BLaER1 treated with 17β-estradiol and CSF1 and Interleukin-3, amounts not matched to agents 10 nM and 100 nM (cell line): ENCODE results near the gene GPATCH2.
"Not testable (repeated sequence)": the region's sequence is repeated elsewhere in the genome, so short reads cannot be mapped to it uniquely, and the experiment has no call there.

Source experiments
- H3K27ac ChIP-seq, 11 experiments: shearing (Covaris generic); formaldehyde crosslinking; 2 replicates each; pipeline ENCODE4 v1.8.1; 2022
- H3K27me3 ChIP-seq, 11 experiments: shearing (Covaris generic); formaldehyde crosslinking; 2 replicates each; pipeline ENCODE4 v1.8.1; 2022
- H3K36me3 ChIP-seq, 11 experiments: shearing (Covaris generic); formaldehyde crosslinking; 2 replicates each; pipeline ENCODE4 v1.8.1; 2022
- H3K4me1 ChIP-seq, 10 experiments: shearing (Covaris generic); formaldehyde crosslinking; 2 replicates each; pipeline ENCODE4 v1.8.1; 2022
- H3K4me2 ChIP-seq, 11 experiments: shearing (Covaris generic); formaldehyde crosslinking; 2 replicates each; pipeline ENCODE4 v1.8.1; 2022
- H3K4me3 ChIP-seq, 10 experiments: shearing (Covaris generic); formaldehyde crosslinking; 2 replicates each; pipeline ENCODE4 v1.8.1; 2022
- H3K9ac ChIP-seq, 11 experiments: shearing (Covaris generic); formaldehyde crosslinking; 2 replicates each; pipeline ENCODE4 v1.8.1; 2022
- H3K9me3 ChIP-seq, 11 experiments: shearing (Covaris generic); formaldehyde crosslinking; replicated peaks in 1 of 11; 2 replicates each; pipeline ENCODE4 v1.8.1; 2022
- H4K20me1 ChIP-seq, 11 experiments: shearing (Covaris generic); formaldehyde crosslinking; 2 replicates each; pipeline ENCODE4 v1.8.1; 2022
- Cebpa-rat ChIP-seq, 11 experiments: shearing (Covaris generic); IDR thresholded peaks; 2 replicates each; pipeline ENCODE4 v1.8.1; 2022

The GPATCH2 gene

DNA sequence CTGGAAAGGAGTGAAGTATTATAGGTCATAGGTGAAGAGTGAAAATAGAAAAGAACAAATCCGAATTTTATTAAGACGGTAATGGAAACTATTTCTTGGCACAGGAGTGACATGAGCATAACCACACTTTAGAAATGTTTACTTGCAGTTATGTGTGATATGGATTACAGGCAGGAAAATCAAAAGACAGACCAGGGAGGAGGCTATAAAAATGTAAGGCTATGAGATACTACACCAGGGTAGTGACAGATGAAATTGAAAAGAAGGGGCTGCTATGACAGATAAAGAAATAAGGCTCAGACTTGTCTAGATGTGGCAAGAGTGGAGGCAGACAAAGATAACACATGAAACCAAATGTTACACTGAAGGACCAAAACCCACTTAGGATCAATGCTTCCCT, 31.7 kb downstream of the GPATCH2 start:
- Histone ChIP-seq H3K9me3 (no peaks in the 10 kb centered on the region), H3K4me3 (no peak overlapping the region), H3K4me1 (no peaks in the 10 kb centered on the region), H4K20me1 (no peaks in the 10 kb centered on the region), H3K9ac (no peak overlapping the region), H3K27me3 (no peaks in the 10 kb centered on the region), H3K36me3 (peaks cover 0 to 60% (median 4%) of the 10 kb centered on the region in 11 experiments; a peak in 10 of 22 replicates), H3K4me2 (no peak overlapping the region), H3K27ac (no peak overlapping the region)
- no peak for TF ChIP-seq Cebpa-rat (IDR thresholded peaks at IDR 0.05)

DNA sequence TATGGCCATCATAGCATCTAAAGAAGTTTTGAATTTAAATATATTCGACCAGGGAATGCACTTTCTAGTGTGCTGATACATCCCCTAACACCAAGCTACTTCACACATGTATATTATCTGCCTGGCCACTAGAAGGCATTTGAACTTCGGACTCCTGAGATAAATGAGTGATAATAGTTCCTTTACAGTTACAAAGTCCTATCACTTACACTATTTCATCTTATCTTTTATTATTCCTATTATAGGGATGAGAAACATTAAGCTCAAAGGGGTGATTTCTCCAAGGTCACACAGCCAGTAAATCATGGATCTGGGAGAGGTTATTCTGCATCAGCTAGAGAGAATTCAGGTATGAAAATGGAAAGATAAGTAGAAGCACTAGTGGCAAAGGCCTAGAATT, 40.3 kb downstream of the GPATCH2 start:
- no peak overlapping the region for H3K4me3 ChIP-seq
- no peaks in the 10 kb centered on the region for H3K27me3 ChIP-seq
- TF ChIP-seq Cebpa-rat (IDR thresholded peaks at IDR 0.05), result no peak
- no peak overlapping the region for H3K9ac ChIP-seq
- no peaks in the 10 kb centered on the region for H3K4me1 ChIP-seq
- H4K20me1 ChIP-seq, result no peaks in the 10 kb centered on the region
- no peaks in the 10 kb centered on the region for H3K9me3 ChIP-seq
- H3K27ac ChIP-seq, result no peak overlapping the region
- peaks cover 0 to 36% (median 3%) of the 10 kb centered on the region in 11 experiments; a peak in 7 of 22 replicates for H3K36me3 ChIP-seq
- no peak overlapping the region for H3K4me2 ChIP-seq

DNA sequence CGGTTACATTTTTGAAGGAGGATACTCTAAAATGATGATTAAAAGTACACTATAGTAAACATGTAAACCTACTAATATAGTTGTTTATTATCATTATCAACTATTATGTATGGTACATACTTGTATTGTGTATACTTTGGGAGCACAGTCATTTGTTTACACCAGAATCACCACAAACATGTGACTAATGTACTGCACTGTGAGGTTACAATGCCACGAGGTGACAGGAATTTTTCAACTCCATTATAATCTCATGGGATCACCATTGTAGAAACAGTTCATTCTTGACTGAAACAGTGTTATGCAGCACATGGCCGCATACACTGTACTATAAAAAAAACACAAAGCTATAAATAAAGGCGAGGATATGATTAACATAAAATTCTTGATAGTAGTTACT, 44.3 kb downstream of the GPATCH2 start:
- no peak overlapping the region for H3K27ac ChIP-seq
- H3K36me3 ChIP-seq, result peaks cover 0 to 40% (median 0%) of the 10 kb centered on the region in 11 experiments; a peak in 8 of 22 replicates
- no peaks in the 10 kb centered on the region for H3K27me3 ChIP-seq
- H3K4me1 ChIP-seq, result no peaks in the 10 kb centered on the region
- H3K4me2 ChIP-seq, result no peak overlapping the region
- H4K20me1 ChIP-seq, result no peaks in the 10 kb centered on the region
- no peaks in the 10 kb centered on the region for H3K9me3 ChIP-seq
- H3K4me3 ChIP-seq, result no peak overlapping the region
- H3K9ac ChIP-seq, result no peak overlapping the region
- no peak for TF ChIP-seq Cebpa-rat (IDR thresholded peaks at IDR 0.05)

DNA sequence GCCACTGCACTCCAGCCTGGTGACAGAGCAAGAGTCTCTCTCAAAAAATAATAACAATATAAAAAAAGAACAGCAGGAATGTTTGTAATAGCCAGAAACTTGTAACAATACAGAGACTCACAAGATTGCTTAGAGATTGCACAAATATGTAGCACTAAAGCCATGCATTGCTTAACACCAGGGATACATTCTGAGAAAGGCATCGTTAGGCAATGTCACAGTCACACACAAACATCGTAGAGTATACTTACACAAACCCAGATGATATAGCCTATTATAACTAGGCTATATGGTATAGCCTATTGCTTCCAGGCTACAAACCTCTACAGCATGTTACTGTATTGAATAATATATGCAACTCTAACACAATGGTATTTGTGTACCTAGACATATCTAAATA, 45.3 kb downstream of the GPATCH2 start:
- peaks cover 0 to 40% (median 0%) of the 10 kb centered on the region in 11 experiments; a peak in 8 of 22 replicates for H3K36me3 ChIP-seq

DNA sequence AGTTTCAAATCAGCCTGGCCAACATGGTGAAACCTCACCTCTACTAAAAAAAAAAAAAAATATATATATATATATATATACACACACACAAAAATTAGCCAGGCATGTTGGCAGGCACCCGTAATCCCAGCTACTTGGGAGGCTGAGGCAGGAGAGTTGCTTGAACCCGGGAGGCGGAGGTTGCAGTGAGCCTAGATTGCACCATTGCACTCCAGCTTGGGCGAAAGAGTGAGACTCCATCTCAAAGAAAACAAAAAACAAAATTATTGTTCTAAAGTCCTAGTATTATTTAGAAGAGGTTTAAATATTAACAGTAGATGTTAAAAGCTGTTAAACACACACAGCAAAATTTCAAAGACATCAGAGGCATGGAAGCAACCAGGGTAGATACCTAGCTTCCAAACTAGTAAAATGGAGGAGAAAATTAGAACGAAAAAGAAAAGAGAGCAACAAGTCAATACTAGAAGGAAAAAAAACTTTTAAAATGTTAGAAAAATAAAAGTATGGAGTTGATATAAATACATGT, 46.5 kb downstream of the GPATCH2 start:
- not testable (repeated sequence) for H3K4me2 ChIP-seq, H3K27ac ChIP-seq, H4K20me1 ChIP-seq

More for the DNA sequence above, 45.3 kb downstream of the GPATCH2 start:
- no peak for TF ChIP-seq Cebpa-rat (IDR thresholded peaks at IDR 0.05)
- Histone ChIP-seq H3K27me3 (no peaks in the 10 kb centered on the region), H3K4me1 (no peaks in the 10 kb centered on the region), H3K9ac (no peak overlapping the region), H3K4me2 (no peak overlapping the region), H4K20me1 (no peaks in the 10 kb centered on the region), H3K9me3 (no peaks in the 10 kb centered on the region), H3K4me3 (no peak overlapping the region), H3K27ac (no peak overlapping the region)

DNA sequence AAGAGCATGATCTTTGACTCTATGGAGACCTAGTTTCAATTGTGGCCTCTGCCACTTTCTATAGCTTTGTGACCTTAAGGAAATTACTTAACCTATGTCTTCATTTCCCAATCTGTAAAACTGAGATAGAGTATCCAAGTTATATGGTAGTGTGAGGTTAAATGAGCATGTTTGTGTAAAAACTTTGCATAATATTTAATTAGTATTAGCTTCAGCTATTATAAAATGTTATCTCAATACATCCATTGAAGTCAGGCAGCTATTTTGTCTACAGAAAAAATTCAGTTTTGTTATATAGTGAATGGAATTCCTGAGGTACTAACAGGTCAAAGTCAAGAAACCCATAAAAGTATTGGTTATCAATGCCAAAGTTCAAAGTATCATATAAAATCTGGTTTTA, 53.6 kb downstream of the GPATCH2 start:
- no peak overlapping the region for H3K27ac ChIP-seq
- H3K36me3 ChIP-seq, result peaks cover 0 to 10% (median 0%) of the 10 kb centered on the region in 11 experiments; a peak in 4 of 22 replicates
- H3K9ac ChIP-seq, result no peak overlapping the region
- no peak overlapping the region for H3K4me3 ChIP-seq
- no peaks in the 10 kb centered on the region for H3K27me3 ChIP-seq
- H3K4me2 ChIP-seq, result no peak overlapping the region
- TF ChIP-seq Cebpa-rat (IDR thresholded peaks at IDR 0.05), result no peak
- no peaks in the 10 kb centered on the region for H3K9me3 ChIP-seq
- no peaks in the 10 kb centered on the region for H3K4me1 ChIP-seq
- no peaks in the 10 kb centered on the region for H4K20me1 ChIP-seq

More for the DNA sequence above, 46.5 kb downstream of the GPATCH2 start:
- not testable (repeated sequence) for H3K4me1 ChIP-seq, H3K27me3 ChIP-seq, H3K9me3 ChIP-seq, H3K4me3 ChIP-seq, H3K9ac ChIP-seq
- peaks cover 0 to 34% (median 0%) of the 10 kb centered on the region in 11 experiments; a peak in 8 of 22 replicates for H3K36me3 ChIP-seq

DNA sequence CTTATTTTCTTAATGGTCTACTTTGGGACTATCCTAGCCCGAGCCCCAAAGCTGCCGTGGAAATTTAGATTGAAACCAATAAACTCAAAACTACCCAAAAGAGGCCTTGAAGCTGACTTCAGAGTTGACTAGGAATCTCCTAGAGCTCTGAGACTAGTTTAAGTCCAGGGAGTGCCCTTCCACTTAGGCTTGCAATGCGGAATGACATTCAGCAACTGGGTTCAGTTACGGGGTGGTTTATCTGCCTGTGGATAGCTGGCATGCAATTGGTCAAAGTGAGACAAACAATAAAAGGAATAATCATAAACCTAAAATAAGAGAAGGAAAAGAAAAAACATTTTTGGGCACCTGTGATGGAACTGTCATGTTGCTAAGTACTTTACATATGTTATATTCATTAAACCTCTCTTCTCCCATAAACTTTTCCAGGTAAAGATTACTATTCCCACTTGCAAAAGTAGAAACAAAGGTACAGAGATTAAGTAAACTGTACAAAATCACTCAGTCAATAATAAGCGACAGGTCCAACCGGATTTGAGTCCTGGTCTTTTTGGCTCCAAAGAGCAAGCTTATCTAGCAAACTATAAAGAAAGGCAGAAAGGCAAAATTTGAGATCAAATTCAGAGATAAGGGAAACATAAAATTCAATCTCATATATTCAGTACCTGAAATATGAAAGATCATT, 56.5 kb downstream of the GPATCH2 start:
- Histone ChIP-seq H3K4me1 (no peaks in the 10 kb centered on the region), H3K27me3 (no peaks in the 10 kb centered on the region), H3K9ac (no peak overlapping the region), H3K36me3 (no peaks in the 10 kb centered on the region; a peak in 1 of 22 replicates), H3K27ac (no peak overlapping the region), H4K20me1 (no peaks in the 10 kb centered on the region), H3K4me3 (no peak overlapping the region), H3K4me2 (no peak overlapping the region), H3K9me3 (no peaks in the 10 kb centered on the region)
- no peak for TF ChIP-seq Cebpa-rat (IDR thresholded peaks at IDR 0.05)

DNA sequence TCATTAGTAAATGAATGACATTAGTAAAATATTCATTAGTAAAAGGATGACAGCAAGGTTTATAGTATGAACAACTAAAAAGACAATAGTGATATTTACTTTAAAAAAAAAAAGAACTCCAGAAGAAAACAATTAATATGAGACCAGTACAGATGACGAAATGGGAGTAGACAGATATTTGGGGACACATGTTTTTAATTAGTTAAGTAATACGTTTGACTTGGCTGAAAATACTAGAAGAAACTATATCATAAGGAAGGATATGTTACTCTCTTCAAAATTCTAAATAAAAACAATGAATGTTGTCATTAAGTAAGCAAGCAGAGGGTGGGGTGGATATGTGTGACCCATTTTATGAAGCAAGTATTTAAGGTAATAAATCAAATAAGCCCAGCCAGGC, 61.9 kb downstream of the GPATCH2 start:
- Histone ChIP-seq H3K9ac (no peak overlapping the region), H3K4me1 (0 out of 20 replicates have a peak, but pooled peaks cover 0 to 3% (median 0%) of the 10 kb centered on the region in 10 experiments), H4K20me1 (no peaks in the 10 kb centered on the region), H3K27ac (no peak overlapping the region), H3K4me2 (no peak overlapping the region), H3K4me3 (no peak overlapping the region), H3K9me3 (no peaks in the 10 kb centered on the region), H3K36me3 (peaks cover 0 to 4% (median 0%) of the 10 kb centered on the region in 11 experiments; a peak in 1 of 22 replicates), H3K27me3 (no peaks in the 10 kb centered on the region)
- no peak for TF ChIP-seq Cebpa-rat (IDR thresholded peaks at IDR 0.05)

DNA sequence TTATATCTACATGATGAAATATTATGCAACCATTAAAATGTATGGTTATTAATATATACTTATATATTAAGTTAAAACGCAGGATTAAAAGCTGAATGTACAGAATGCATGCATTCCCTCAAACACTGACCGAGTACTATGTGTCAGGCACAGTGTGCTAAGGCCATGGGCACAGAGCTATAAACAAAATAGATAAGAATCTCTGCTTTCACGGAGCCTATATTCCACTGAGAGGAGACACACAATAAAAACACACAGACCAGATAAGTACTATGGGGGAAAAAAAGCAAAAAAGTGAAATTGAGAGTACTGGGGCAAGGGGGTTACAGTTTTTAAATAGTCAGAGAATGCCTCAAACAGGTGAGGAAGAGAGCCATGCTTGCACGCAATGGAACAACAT, 62.7 kb downstream of the GPATCH2 start:
- Histone ChIP-seq H3K4me2 (no peak overlapping the region), H3K9ac (no peak overlapping the region), H3K9me3 (no peaks in the 10 kb centered on the region), H3K27me3 (no peaks in the 10 kb centered on the region), H3K4me3 (no peak overlapping the region), H4K20me1 (no peaks in the 10 kb centered on the region), H3K27ac (no peak overlapping the region), H3K36me3 (peaks cover 0 to 7% (median 0%) of the 10 kb centered on the region in 11 experiments; a peak in 2 of 22 replicates), H3K4me1 (0 out of 20 replicates have a peak, but pooled peaks cover 0 to 3% (median 0%) of the 10 kb centered on the region in 10 experiments)
- TF ChIP-seq Cebpa-rat (IDR thresholded peaks at IDR 0.05), result no peak

DNA sequence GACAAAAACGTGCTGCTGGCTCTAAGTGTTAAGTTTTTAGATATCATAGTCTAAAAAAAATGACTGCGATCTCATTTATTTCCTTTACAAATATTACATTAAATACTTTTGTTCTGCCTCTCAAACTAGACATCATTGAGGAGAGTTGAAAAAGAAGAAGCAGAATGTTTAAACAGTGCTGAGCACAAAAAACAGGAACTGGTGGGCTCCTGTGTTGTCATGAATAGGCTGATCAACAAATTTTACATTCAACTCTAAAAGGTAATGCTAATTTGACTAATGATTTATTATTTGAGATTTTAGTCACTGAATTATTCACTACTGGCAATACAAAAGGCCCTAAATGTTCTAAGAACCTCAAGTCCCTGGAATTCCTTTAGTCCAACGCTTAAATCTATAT, 66.1 kb downstream of the GPATCH2 start:
- Histone ChIP-seq H3K9ac (no peak overlapping the region), H3K27me3 (no peaks in the 10 kb centered on the region), H3K4me3 (no peak overlapping the region), H3K4me1 (0 out of 20 replicates have a peak, but pooled peaks cover 0 to 3% (median 0%) of the 10 kb centered on the region in 10 experiments), H3K27ac (no peak overlapping the region), H3K9me3 (no peaks in the 10 kb centered on the region), H3K4me2 (no peak overlapping the region), H4K20me1 (no peaks in the 10 kb centered on the region), H3K36me3 (peaks cover 0 to 7% (median 0%) of the 10 kb centered on the region in 11 experiments; a peak in 2 of 22 replicates)
- TF ChIP-seq Cebpa-rat (IDR thresholded peaks at IDR 0.05), result no peak
